PC-9 (cell line): ENCODE measurements around the gene TAS2R16. TPM values are rescaled to one million over a fixed set of nuclear protein-coding genes. Genes with fewer than 3 reads are reported as not detected.
A peak's percentile ranks its signal among the peaks of the same experiment; 100 is the strongest.

ENCODE experiments used
- BruUV-seq: library from RNA; stranded (reverse); fragments of 400-500 nt; replicated peaks from 2 replicates; lab custom pipeline; 2021; lab: Mats Ljungman, UMichigan
- CTCF ChIA-PET: fragments of 300-600 bp; sonication (Branson Sonifier 250); formaldehyde crosslinking; loops from one replicate; lab custom pipeline; 2022; ENCODE audit warnings: antibody characterized with exemption; lab: Charles Lee
- POLR2A ChIA-PET: fragments of 300-600 bp; sonication (Branson Sonifier 250); formaldehyde crosslinking; loops from one replicate; lab custom pipeline; 2022; ENCODE audit warnings: antibody characterized with exemption; ENCODE audit not compliant: unreplicated experiment; lab: Charles Lee
- DNase-seq, 2 experiments: peaks; one replicate each; pipeline versions ENCODE4 v3.0.0 to v3.0.0-alpha.2; 2015 to 2022; ENCODE audit warnings: mixed read lengths in 1 of 2
- H2AFZ ChIP-seq: fragments of 200-600 bp; sonication (generic); 2 replicates; pipeline ENCODE4 v1.8.1; 2017; ENCODE audit warnings: antibody characterized with exemption
- H3F3A ChIP-seq: fragments of 200-600 bp; sonication (generic); 2 replicates; pipeline ENCODE4 v1.8.1; 2017; ENCODE audit warnings: antibody characterized with exemption, mild to moderate bottlenecking, low read depth; ENCODE audit not compliant: insufficient read depth
- H3K27ac ChIP-seq: fragments of 200-600 bp; sonication (generic); 2 replicates; pipeline ENCODE4 v1.6.1; 2016; ENCODE audit warnings: mixed run types
- H3K27me3 ChIP-seq: fragments of 200-600 bp; sonication (generic); 2 replicates; pipeline ENCODE4 v1.6.1; 2016; ENCODE audit warnings: low read depth, mixed run types; ENCODE audit not compliant: insufficient read depth
- H3K36me3 ChIP-seq: fragments of 200-600 bp; sonication (generic); 2 replicates; pipeline ENCODE4 v1.6.1; 2016; ENCODE audit warnings: low read depth, mixed run types
- H3K4me1 ChIP-seq: fragments of 200-600 bp; sonication (generic); replicated peaks from 2 replicates; pipeline ENCODE4 v1.6.1; 2016; ENCODE audit warnings: mixed run types; ENCODE audit not compliant: insufficient read depth
- H3K4me2 ChIP-seq: fragments of 200-600 bp; sonication (generic); 2 replicates; pipeline ENCODE4 v1.6.1; 2017; ENCODE audit warnings: mixed run types
- H3K4me3 ChIP-seq: fragments of 200-600 bp; sonication (generic); 2 replicates; pipeline ENCODE4 v1.6.1; 2016; ENCODE audit warnings: mixed run types
- H3K79me2 ChIP-seq: fragments of 200-600 bp; sonication (generic); 2 replicates; pipeline ENCODE4 v1.6.1; 2017; ENCODE audit warnings: low read depth, mixed run types
- H3K9me2 ChIP-seq: fragments of 200-600 bp; sonication (generic); 2 replicates; pipeline ENCODE4 v1.8.1; 2017; ENCODE audit warnings: mild to moderate bottlenecking; ENCODE audit not compliant: insufficient read depth
- H3K9me3 ChIP-seq: fragments of 200-600 bp; sonication (generic); 2 replicates; pipeline ENCODE4 v1.8.1; 2016; ENCODE audit warnings: low read depth; ENCODE audit not compliant: insufficient read depth
- H4K20me1 ChIP-seq: fragments of 200-600 bp; sonication (generic); 2 replicates; pipeline ENCODE4 v1.8.1; 2017; ENCODE audit not compliant: insufficient read depth
- EZH2 ChIP-seq: fragments of 200-600 bp; sonication (generic); IDR thresholded peaks from 2 replicates; pipeline ENCODE4 v1.8.0; 2017; ENCODE audit warnings: antibody characterized with exemption, low read depth
- intact Hi-C: fragments of 100-400 bp; cut with micrococcal nuclease; formaldehyde crosslinking; loops from one replicate; pipeline ENCODE4 v1.10.0; 2022; ENCODE audit not compliant: unreplicated experiment
- total RNA-seq: library from RNA; stranded (reverse); gene quantifications from 2 replicates; pipeline ENCODE4 v1.2.3, GENCODE V29; 2021
- TF ChIP-seq, protein P1 (sequence below): fragments of 200-600 bp; sonication (generic); conservative IDR thresholded peaks from 2 replicates; pipeline ENCODE4 v1.6.1; 2017; ENCODE audit warnings: mixed run types, antibody characterized with exemption, mild to moderate bottlenecking, moderate library complexity

The TAS2R16 gene
- total RNA-seq, 1 experiment from 2014 or later, result not detected

DNA sequence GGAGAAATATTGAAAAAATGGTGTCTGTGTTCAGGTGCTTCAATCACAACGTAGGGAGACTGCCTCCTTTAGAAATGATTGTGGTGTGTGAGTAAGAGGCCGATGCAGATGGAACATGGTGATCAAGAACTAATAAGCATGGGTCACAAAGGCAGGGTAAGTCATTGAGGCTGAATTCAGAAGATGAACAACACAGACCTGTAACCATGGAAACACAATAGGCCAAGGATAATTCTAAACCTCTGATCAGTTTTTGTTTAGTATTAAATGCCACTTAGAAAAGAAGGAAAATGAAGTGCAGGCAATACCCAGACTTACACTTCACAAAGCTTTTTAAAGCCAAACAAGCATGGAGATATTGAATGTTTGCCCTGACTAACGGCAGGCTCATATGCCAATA, 32.8 kb upstream of the TAS2R16 start:
- Histone ChIP-seq H4K20me1 (no peaks in the 10 kb centered on the region), H3K4me3 (no peak overlapping the region), H2AFZ (no peak overlapping the region), H3K27ac (no peak overlapping the region), H3K4me1 (no peaks in the 10 kb centered on the region), H3K9me3 (no peaks in the 10 kb centered on the region), H3F3A (no peaks in the 10 kb centered on the region), H3K79me2 (no peaks in the 10 kb centered on the region), H3K36me3 (no peaks in the 10 kb centered on the region), H3K9me2 (no peaks in the 10 kb centered on the region), H3K4me2 (no peak overlapping the region), H3K27me3 (no peaks in the 10 kb centered on the region)
- BruUV-seq, result no TSS peak
- TF ChIP-seq, protein P1, sequence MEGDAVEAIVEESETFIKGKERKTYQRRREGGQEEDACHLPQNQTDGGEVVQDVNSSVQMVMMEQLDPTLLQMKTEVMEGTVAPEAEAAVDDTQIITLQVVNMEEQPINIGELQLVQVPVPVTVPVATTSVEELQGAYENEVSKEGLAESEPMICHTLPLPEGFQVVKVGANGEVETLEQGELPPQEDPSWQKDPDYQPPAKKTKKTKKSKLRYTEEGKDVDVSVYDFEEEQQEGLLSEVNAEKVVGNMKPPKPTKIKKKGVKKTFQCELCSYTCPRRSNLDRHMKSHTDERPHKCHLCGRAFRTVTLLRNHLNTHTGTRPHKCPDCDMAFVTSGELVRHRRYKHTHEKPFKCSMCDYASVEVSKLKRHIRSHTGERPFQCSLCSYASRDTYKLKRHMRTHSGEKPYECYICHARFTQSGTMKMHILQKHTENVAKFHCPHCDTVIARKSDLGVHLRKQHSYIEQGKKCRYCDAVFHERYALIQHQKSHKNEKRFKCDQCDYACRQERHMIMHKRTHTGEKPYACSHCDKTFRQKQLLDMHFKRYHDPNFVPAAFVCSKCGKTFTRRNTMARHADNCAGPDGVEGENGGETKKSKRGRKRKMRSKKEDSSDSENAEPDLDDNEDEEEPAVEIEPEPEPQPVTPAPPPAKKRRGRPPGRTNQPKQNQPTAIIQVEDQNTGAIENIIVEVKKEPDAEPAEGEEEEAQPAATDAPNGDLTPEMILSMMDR, result no peak
- TF ChIP-seq EZH2, result no peak
- no peak for DNase-seq
- ChIA-PET POLR2A (no interaction called here), CTCF (no interaction called here)
- intact Hi-C loops, result no loop called here

DNA sequence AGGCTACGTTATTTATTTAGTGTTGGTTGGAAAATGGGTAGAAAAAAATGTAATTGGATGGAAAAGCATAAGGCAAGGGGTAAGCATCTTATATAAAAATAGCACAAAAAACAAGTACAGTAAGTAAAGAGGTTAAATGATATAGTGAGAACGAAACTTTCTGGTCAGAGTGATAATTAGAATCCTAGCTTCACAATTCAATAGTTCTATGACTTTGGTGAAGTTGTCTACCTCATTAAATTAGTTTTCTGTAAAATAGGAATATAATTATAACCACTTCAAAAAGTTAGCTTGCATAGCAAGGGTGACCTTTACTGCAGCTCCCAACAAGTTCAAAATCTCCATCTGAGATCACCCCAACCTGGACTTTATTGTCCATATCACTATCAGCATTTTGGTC, 30.8 kb upstream of the TAS2R16 start:
- Histone ChIP-seq H3K27ac (no peak overlapping the region), H3K27me3 (no peaks in the 10 kb centered on the region), H3K4me2 (no peak overlapping the region), H3K79me2 (no peaks in the 10 kb centered on the region), H3K4me1 (no peaks in the 10 kb centered on the region), H3K36me3 (no peaks in the 10 kb centered on the region), H3K9me3 (no peaks in the 10 kb centered on the region), H3K4me3 (no peak overlapping the region), H2AFZ (no peak overlapping the region), H3K9me2 (no peaks in the 10 kb centered on the region), H4K20me1 (no peaks in the 10 kb centered on the region), H3F3A (no peaks in the 10 kb centered on the region)
- no peak for DNase-seq
- ChIA-PET CTCF (no interaction called here), POLR2A (no interaction called here)
- BruUV-seq, result no TSS peak
- intact Hi-C loops, result no loop called here
- no peak for TF ChIP-seq EZH2
- TF ChIP-seq, protein P1, result no peak

DNA sequence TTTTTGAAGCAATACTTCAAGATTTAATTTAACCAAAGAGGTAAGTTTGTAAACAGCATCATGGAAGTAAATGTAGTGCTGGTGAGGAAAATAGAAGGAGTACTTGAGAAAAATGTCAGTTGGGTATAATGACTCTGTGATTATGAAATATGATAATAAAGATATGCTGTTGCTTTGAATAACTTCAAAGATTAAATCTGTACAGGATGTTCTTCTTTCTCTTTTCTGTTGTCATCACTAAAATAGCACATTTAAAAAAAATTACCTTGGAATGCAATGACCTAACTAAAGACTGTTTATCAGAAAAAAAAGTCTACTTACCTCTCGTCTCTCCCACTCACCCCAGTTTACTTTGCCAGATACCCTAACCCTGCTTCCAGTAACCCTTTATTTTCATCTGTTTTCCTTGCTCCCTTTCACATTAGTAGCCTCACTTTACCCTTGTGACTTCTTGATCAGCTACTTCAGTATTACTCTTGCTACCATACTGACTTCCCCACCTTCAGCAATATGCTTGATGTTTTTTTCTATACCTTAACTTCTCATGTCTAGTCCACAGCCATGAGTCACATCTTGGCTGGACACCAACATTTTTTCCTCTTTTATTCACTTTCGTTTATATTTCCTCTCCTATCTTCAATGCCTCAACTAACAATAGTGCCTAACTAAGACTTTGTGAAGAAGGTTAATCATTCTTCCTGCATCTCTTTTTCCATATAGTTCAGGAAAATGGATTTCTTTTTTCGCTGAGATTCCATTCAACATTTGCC, 29.7 kb upstream of the TAS2R16 start:
- Histone ChIP-seq H2AFZ (no peak overlapping the region), H3K27ac (no peak overlapping the region), H3K4me2 (no peak overlapping the region), H3F3A (no peaks in the 10 kb centered on the region), H4K20me1 (no peaks in the 10 kb centered on the region), H3K9me2 (no peaks in the 10 kb centered on the region), H3K27me3 (no peaks in the 10 kb centered on the region), H3K36me3 (no peaks in the 10 kb centered on the region), H3K4me1 (no peaks in the 10 kb centered on the region), H3K79me2 (no peaks in the 10 kb centered on the region), H3K4me3 (no peak overlapping the region), H3K9me3 (no peaks in the 10 kb centered on the region)
- intact Hi-C loops, result no loop called here
- TF ChIP-seq, protein P1, result no peak
- TF ChIP-seq EZH2, result no peak
- ChIA-PET POLR2A (no interaction called here), CTCF (no interaction called here)
- BruUV-seq, result no TSS peak
- DNase-seq, result peak in 1 of 2 experiments; percentile 15
